Upper lobe of left lung (tissue), 6 donors: ENCODE data around the gene OXT. TPM values are rescaled to one million over a fixed set of nuclear protein-coding genes. Genes with fewer than 3 reads are reported as not detected.

ENCODE experiments used
- ATAC-seq, 2 donors: fragments of 200-7000 bp; cut with Tn5 transposase; one replicate each; pipeline ENCODE4 v1.9.1; 2022; ENCODE audit warnings: mild to moderate bottlenecking in 2 of 2, moderate library complexity in 2 of 2; ENCODE audit not compliant: low FRiP score in 2 of 2
- DNase-seq, 2 donors: peaks; one replicate each; pipeline ENCODE4 v3.0.0-alpha.2; 2019 to 2020
- H3K27ac ChIP-seq, 4 donors: fragments of 200-600 bp; sonication (generic); one replicate each; pipeline ENCODE4 v1.5.1; 2016 to 2019
- H3K27me3 ChIP-seq, 4 donors: fragments of 200-600 bp; sonication (generic); one replicate each; pipeline ENCODE4 v1.5.1; 2017 to 2019
- H3K36me3 ChIP-seq, 4 donors: fragments of 200-600 bp; sonication (generic); one replicate each; pipeline ENCODE4 v1.5.1; 2016 to 2019
- H3K4me1 ChIP-seq, 4 donors: fragments of 200-600 bp; sonication (generic); one replicate each; pipeline ENCODE4 v1.5.1; 2018 to 2019
- H3K4me3 ChIP-seq, 4 donors: fragments of 200-600 bp; sonication (generic); one replicate each; pipeline ENCODE4 v1.5.1; 2017 to 2019; ENCODE audit warnings: mild to moderate bottlenecking in 2 of 4, moderate library complexity in 1 of 4
- H3K9me3 ChIP-seq, 4 donors: fragments of 200-600 bp; sonication (generic); one replicate each; pipeline ENCODE4 v1.5.1; 2018 to 2019
- CTCF ChIP-seq, 6 experiments: fragments of 450-650 bp in 4 of 6; fragments of 200-600 bp in 2 of 6; sonication (generic) in 2 of 6; IDR thresholded peaks; one replicate each; pipeline ENCODE4 v1.5.1; 2016 to 2019; ENCODE audit warnings: antibody characterized with exemption in 6 of 6
- EP300 ChIP-seq, 4 donors: sonication (generic); formaldehyde crosslinking; IDR thresholded peaks; one replicate each; pipeline ENCODE4 v1.5.1; 2017; ENCODE audit warnings: antibody characterized with exemption in 4 of 4, control low read depth in 2 of 4
- POLR2A ChIP-seq, 4 donors: fragments of 450-650 bp; IDR thresholded peaks; one replicate each; pipeline ENCODE4 v1.5.1; 2016 to 2017; ENCODE audit warnings: antibody characterized with exemption in 4 of 4, mild to moderate bottlenecking in 2 of 4
- POLR2AphosphoS5 ChIP-seq, 2 donors: sonication (generic); formaldehyde crosslinking; IDR thresholded peaks; one replicate each; pipeline ENCODE4 v1.5.1; 2017; ENCODE audit warnings: antibody characterized with exemption in 2 of 2
- WGBS, 2 donors: methylation state at CpG; one replicate each; pipeline ENCODE4 v1.1.5; 2017 to 2018; 5-methylcytosine and 5-hydroxymethylcytosine counted together
- total RNA-seq, 6 donors: library from RNA; depleted of rRNA in 4 of 6; stranded (reverse); fragments of >200 nt in 4 of 6; gene quantifications; one replicate each; pipeline versions ENCODE4 v1.1.0 to v1.2.1, GENCODE V29; 2016 to 2021
- donor health status: DM: no; HTN: no; CAD: no; lungs with moderate emphysema.
- donor health status: DM: no; HTN: yes; CAD: no; lungs with severe emphysema.

Gene OXT
- total RNA-seq, 6 donors from 2014 or later, result 2.7 TPM; not detected in 5

GRCh38 chr20:3084283-3084985, 13.0 kb downstream of the OXT start, which contains the start of gene AVP:
TSS of gene AVP (minus strand) at chr20:3084724. CDS start at chr20:3084674, 50 bp downstream.
- DNase-seq, result peak in 1 of 2 donors; percentile 68
- no peaks in the 10 kb centered on the region for H3K36me3 ChIP-seq

GRCh38 chr20:3084986-3085360, 13.6 kb downstream of the OXT start:
- peaks cover 9 to 17% (median 13%) of the 10 kb centered on the region in 4 donors for H3K4me1 ChIP-seq
- H3K4me3 ChIP-seq, result no peak overlapping the region
- peaks cover 0 to 32% (median 17%) of the 10 kb centered on the region in 4 donors for H3K27me3 ChIP-seq
- whole genome bisulfite sequencing, 2 donors, result 82 to 89% methylated on average over 7 of the region's 7 CpGs
- TF ChIP-seq EP300 (IDR thresholded peaks at IDR 0.05) (no peak), CTCF (IDR thresholded peaks at IDR 0.05) (no peak), POLR2A (IDR thresholded peaks at IDR 0.05) (no peak), POLR2AphosphoS5 (IDR thresholded peaks at IDR 0.05) (no peak)
- no peaks in the 10 kb centered on the region for H3K36me3 ChIP-seq
- DNase-seq (no peak), ATAC-seq (no peak)
- H3K27ac ChIP-seq, result no peak overlapping the region
- H3K9me3 ChIP-seq, result no peaks in the 10 kb centered on the region

More at GRCh38 chr20:3084283-3084985, 13.0 kb downstream of the OXT start, which contains the start of gene AVP:
- Histone ChIP-seq H3K4me1 (peaks cover 9 to 17% (median 13%) of the 10 kb centered on the region in 4 donors), H3K4me3 (no peak within 1 kb of the TSS), H3K27ac (no peak within 1 kb of the TSS), H3K27me3 (peaks cover 0 to 32% (median 17%) of the 10 kb centered on the region in 4 donors), H3K9me3 (no peaks in the 10 kb centered on the region)
- 76 to 87% methylated on average over 18 to 19 of the region's 28 CpGs for WGBS, 2 donors
- TF ChIP-seq POLR2A (IDR thresholded peaks at IDR 0.05), result no peak
- TF ChIP-seq POLR2AphosphoS5 (IDR thresholded peaks at IDR 0.05), result no peak
- TF ChIP-seq EP300 (IDR thresholded peaks at IDR 0.05), result no peak
- no peak for TF ChIP-seq CTCF (IDR thresholded peaks at IDR 0.05)
- no peak for ATAC-seq

- Histone ChIP-seq H3K36me3 (no peaks in the 10 kb centered on the region), H3K4me1 (peaks cover 9 to 17% (median 13%) of the 10 kb centered on the region in 4 donors), H3K4me3 (no peak overlapping the region), H3K27ac (no peak overlapping the region), H3K9me3 (no peaks in the 10 kb centered on the region), H3K27me3 (peaks cover 0 to 32% (median 17%) of the 10 kb centered on the region in 4 donors)
- TF ChIP-seq EP300 (IDR thresholded peaks at IDR 0.05) (no peak), POLR2AphosphoS5 (IDR thresholded peaks at IDR 0.05) (no peak), CTCF (IDR thresholded peaks at IDR 0.05) (no peak), POLR2A (IDR thresholded peaks at IDR 0.05) (no peak)
- ATAC-seq (no peak), DNase-seq (peak in 1 of 2 donors; percentile 36)
- WGBS, 2 donors, result 87 to 94% methylated on average over 3 to 8 of the region's 8 CpGs
These were observed 14.2 kb downstream of the OXT start for GRCh38 chr20:3085571-3086072.

GRCh38 chr20:3088031-3088430, 16.6 kb downstream of the OXT start:
- 81 to 90% methylated on average over 6 to 7 of the region's 7 CpGs for WGBS, 2 donors
- ATAC-seq, result no peak
- Histone ChIP-seq H3K4me1 (peaks cover under 1 to 16% (median 10%) of the 10 kb centered on the region in 4 donors), H3K27me3 (peaks cover 0 to 30% (median 12%) of the 10 kb centered on the region in 4 donors), H3K27ac (no peak overlapping the region), H3K4me3 (no peak overlapping the region), H3K9me3 (no peaks in the 10 kb centered on the region), H3K36me3 (no peaks in the 10 kb centered on the region)
- no peak for DNase-seq
- TF ChIP-seq POLR2AphosphoS5 (IDR thresholded peaks at IDR 0.05) (no peak), EP300 (IDR thresholded peaks at IDR 0.05) (no peak), POLR2A (IDR thresholded peaks at IDR 0.05) (no peak), CTCF (IDR thresholded peaks at IDR 0.05) (no peak)
